HG03575 (cell line): ENCODE results near the gene ITGA7.

Experiments
- ATAC-seq: cut with Tn5 transposase; IDR thresholded peaks from one replicate; pipeline ENCODE4 v1.9.1; 2021; ENCODE audit not compliant: unreplicated experiment, insufficient number of reproducible peaks, low FRiP score; ENCODE audit errors: extremely low read depth

The ITGA7 gene

DNA sequence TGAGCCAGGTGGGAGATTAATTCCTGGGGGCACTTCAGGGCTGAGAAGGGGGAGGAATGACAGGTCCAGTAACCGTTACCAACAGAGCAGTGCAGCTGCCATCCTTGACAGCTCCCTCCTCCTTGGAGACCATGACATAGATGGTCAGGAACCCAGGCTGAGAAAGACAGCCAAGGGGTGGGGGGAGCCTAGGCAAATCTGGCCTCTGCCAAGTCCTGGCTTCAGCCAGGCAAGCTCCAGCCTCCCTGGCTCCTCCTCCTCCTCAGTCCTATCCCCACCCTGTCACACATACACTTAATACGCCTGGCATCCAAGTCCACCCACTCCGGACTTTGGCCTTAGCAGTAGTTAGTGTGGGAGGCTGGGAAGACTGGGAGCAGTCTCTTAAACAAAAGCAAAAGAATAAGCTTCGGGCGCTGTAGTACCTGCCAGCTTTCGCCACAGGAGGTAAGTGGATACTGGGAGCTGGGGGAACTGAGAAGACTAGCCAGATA, 12.4 kb upstream of the ITGA7 start, which contains the start of gene RDH5:
Gene RDH5 (plus strand): TSS at position 323 of the 494 bp plus-strand sequence. CDS start 792 bp downstream, outside the sequence.
- no peak for ATAC-seq

GRCh38 chr12:55719371-55719770, 11.7 kb upstream of the ITGA7 start:
- ATAC-seq = no peak

GRCh38 chr12:55718624-55719275, 11.0 kb upstream of the ITGA7 start:
- ATAC-seq = no peak

DNA sequence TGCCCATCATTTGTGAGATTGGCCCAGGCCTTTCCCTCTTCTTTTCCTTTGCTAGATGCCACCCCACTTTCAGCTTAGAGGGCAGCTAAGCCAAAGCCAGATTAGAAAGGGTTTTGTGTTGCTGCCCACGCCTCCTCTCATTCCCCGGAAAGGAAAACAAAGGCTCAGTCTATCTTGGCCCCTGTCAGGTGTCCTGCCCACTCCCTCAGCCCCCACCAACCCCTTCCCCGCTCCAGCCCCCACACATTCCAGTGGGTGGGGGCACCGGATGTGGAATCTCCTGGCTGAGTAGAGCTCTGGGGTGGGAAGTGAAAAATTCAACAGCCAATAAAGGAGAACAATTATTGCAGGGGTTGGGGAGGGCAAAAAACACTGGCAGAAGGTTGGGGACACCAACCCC, 10.3 kb upstream of the ITGA7 start:
- ATAC-seq = no peak

DNA sequence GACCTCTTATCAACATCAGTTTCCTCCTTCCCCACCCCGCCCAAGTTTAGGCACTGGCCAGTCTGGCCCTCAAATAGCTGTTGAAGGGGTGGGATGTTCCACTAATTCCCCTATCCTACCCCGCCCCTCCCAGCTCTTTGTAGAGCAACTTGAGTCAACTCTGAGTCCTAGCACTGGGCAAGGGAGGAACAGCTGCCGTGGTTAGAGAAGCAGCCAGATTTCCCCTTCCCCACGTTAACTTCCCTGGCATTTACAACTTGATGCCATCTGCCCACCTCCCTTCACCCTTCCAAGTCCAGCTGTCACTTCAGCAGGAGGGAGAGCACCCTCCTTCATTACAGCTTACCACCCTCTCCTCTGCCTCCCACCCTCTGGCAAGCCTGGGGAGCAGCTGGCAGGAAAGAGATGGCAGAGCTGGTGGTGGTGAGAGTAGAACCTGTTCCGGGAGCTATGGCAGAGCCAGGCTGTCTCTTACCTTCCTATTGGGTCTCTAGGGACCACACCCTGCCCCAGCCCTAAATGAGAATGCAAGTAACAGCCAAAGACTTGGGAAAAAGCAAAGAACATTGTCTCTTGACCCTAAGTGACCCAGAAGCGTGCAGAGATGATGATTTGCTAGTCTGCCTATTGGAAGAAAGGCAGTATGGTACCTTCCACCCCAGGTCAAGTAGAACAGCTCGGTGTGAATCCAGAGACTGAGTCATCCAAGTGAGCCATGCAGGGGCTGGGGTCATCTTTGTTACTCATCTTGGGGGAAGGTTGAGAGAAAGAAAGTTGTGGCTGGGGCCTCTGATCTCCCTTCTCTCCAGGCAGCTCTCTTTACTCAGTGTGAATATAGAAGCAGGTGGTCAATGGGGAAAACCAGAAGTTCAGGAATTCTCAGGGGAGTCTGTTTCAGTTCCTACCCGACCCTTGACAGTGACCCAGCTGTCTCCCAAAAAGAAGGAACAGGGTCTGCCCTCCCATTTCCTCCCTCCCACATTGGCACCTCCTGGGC, 9.6 kb upstream of the ITGA7 start:
- no peak for ATAC-seq

GRCh38 chr12:55716582-55716957, 8.9 kb upstream of the ITGA7 start:
- no peak for ATAC-seq

GRCh38 chr12:55715833-55716581, 8.3 kb upstream of the ITGA7 start, which contains the start of gene BLOC1S1:
Gene BLOC1S1, plus strand, starts transcription at chr12:55716046. Its CDS starts 6 bp downstream, at chr12:55716052.
- no peak for ATAC-seq

DNA sequence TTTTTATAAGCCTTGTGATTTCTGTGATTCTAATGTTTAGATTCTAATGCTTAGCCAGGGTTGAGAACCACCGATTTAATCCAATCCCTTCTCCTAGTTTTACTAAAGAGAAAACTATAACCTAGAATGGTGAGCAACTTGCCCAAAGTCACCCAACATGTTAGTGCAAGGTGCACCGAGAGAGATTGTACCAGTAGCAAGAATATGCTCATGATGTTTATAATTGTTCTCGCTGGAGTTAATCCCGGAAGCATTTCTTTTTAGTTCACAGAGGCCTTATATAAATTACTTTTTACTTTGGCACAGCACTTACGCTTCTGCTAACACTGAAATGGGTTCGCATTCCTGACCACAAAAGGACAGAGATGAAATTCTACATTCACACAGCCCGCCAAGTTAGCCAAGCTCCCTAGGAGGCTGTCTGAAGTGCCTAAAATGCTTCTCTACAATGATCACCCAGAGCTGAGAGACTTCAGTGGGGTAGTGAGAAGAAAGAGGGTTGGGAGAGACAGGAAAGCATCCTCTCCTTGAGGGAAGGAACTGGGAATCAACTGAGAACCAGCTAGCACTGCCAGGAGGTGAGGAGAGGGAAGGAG, 7.6 kb upstream of the ITGA7 start:
- ATAC-seq = no peak

GRCh38 chr12:55713721-55714120, 6.0 kb upstream of the ITGA7 start:
- ATAC-seq = no peak

- ATAC-seq = no peak
Measured at GRCh38 chr12:55712700-55713415, 5.2 kb upstream of the ITGA7 start.

DNA sequence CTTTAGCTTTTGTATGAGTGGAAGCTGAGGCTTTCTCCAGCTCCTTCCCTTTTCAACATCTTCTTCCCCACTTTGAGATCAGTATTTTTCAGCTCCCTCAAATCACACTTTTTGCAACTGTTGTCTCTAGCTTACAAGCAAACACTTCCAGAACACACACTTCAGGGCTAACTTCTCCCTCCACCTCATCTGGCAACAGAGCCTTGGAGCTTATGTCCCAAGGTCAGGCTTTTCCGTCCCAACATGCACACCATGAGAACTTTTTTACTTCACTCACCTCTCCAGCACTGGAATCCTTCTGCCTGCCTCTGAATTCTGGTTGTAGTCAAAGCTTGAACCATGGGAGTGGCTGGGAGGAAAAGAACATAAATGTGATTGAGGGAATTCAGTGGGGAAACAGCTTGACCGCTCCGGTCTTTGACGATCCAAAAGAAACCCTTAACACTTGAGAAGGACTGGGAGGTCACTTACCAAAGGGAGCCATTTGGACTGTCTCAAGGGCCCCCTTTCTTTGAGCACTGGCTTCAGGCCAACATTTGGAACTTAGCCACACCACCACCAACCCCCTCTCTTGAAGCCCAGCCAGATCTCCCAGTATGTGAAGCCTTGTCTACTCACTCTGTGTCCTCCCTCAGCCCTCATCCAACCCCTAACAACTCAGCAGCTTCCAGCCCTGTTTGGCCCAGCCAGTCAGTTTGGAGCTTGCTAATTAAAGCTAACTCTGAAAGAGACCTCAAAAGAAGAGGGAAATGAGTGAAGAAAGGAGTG, 4.3 kb upstream of the ITGA7 start:
- ATAC-seq = no peak

GRCh38 chr12:55708695-55709233, 1.1 kb upstream of the ITGA7 start:
- no peak for ATAC-seq

GRCh38 chr12:55707219-55707671, 459 bp downstream of the ITGA7 start:
- ATAC-seq = no peak

- no peak for ATAC-seq
Measured at GRCh38 chr12:55706568-55707218, 1.0 kb downstream of the ITGA7 start.

GRCh38 chr12:55705782-55706402, 1.8 kb downstream of the ITGA7 start:
- ATAC-seq = no peak
